Middle frontal gyrus (tissue), 1 donor: ENCODE measurements around the gene HIGD1B.

ENCODE experiments used
- DNase-seq: peaks from one replicate; pipeline ENCODE4 v3.0.0-alpha.2; 2015; ENCODE audit warnings: low spot score; ENCODE audit errors: extremely low spot score

Gene HIGD1B

DNA sequence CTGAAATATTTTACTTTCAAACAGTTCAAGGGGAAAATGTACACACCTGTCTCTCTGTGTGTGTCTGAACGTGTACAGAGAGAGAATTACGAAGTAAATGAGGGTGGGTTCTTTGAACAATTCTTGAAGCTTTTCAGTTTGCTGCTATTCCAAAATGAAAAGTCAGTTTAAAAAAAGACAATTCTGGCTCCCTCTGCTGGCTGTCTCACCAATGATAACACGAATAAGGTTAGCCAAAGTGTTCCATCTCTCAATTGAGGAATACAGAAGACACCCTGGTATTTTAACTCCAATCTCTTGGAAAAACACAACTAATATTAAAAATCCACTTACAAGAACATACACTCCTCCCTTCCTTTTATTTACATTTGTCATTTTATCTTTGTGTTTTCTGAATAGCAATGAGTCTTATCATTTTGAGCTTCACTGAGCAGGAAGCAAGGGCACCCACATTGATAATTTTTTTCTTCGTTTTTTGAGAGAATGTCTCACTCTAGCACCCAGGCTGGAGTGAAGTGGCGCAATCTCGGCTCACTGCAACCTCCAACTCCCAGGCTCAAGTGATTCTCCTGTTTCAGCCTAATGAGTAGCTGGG, 31.0 kb downstream of the HIGD1B start:
- DNase-seq, result no peak

GRCh38 chr17:44879376-44879775, 31.7 kb downstream of the HIGD1B start:
- no peak for DNase-seq

DNA sequence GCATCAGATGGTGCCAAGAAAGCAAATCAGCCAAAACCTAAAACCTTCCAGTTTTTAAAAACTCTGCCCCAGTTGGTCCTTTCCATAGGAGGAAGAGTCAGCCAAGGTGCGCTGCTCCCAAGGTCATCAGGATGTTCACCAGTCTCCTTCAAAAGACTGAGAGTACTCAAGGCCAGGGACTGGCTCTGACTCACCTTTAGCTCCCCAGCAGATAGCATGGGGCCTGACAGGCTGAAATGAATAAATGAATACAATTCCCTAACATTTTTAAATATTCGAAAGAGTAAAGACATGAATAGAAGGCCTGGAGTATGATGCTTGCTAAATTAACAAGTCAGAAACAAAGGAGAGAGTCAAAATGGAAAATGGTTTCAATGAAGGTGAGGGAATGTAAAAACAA, 32.4 kb downstream of the HIGD1B start:
- no peak for DNase-seq

- DNase-seq, result no peak
Observed at GRCh38 chr17:44881145-44881544, 33.5 kb downstream of the HIGD1B start.

- no peak for DNase-seq
Observed at GRCh38 chr17:44884941-44885340, 37.3 kb downstream of the HIGD1B start.

- no peak for DNase-seq
Observed at GRCh38 chr17:44887016-44887415, 39.3 kb downstream of the HIGD1B start.

DNA sequence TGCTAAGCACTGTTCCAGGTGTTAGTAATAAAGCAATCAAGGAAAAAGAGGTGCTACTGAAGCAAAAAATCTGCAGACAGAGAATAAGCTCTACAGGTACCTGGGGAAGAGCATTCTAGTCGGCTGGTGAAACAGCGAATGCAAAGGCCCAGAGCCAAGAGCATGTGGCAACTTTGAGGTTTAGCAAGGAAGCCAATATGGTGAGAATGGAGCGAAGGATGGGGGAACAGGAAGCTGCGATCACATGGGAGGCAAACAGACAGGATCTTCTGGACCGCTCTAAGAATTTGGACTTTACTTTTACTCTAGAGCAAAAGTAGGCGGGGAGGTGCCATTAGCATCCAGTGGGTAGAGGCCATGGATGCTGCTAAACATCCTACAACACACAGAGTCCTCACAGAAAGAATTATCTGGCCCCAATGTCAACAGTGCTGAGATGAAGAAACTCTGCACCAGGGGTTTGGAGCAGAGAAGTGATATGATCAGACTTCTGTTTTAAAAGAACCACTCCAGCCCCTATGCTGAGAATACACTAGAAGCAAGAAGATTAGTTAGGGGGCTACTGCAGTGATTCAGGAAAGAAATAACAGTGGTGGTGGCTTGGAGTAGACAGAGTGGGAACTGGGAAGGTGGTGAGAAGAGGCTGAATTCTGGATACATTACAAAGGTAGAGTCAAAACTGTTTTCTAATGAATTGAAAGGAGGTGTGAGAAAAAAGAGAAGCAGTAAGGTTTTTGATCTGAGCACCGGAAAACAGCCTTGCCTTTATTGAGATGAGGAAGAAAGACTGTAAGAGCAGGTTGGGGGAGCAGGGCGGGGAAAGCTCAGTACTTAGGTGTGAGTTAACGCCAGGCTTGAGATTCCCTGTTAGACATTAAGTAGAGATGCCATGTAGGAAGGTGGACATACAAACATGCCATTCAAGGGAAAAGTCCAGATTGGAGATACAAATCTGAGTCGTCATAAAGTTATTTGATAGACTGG, 40.6 kb downstream of the HIGD1B start:
- DNase-seq, result no peak

DNA sequence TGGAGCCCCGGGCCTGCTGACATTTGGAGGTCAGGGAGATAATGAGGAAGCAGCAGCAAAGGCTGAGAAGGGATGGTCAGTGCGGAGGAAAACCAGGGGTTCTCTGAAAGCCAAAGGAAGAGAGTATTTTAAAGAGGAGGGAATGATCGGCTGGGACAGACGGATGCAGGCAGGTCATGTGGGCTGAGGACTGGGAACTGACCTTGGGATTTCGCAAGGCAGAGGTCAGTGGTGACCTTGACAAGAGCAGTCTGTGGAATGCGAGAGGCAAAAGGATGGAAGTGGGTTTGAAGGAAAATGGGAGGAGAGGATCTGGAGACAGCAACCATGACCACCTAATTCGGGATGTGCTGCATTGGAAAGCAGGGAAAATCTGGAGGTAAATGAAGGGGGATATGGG, 41.3 kb downstream of the HIGD1B start:
- DNase-seq, result no peak

- DNase-seq, result no peak
Observed at GRCh38 chr17:44892250-44892649, 44.6 kb downstream of the HIGD1B start.

- DNase-seq, result no peak
Observed at GRCh38 chr17:44894642-44895041, 47.0 kb downstream of the HIGD1B start.

GRCh38 chr17:44898768-44899073, 51.0 kb downstream of the HIGD1B start:
- no peak for DNase-seq

DNA sequence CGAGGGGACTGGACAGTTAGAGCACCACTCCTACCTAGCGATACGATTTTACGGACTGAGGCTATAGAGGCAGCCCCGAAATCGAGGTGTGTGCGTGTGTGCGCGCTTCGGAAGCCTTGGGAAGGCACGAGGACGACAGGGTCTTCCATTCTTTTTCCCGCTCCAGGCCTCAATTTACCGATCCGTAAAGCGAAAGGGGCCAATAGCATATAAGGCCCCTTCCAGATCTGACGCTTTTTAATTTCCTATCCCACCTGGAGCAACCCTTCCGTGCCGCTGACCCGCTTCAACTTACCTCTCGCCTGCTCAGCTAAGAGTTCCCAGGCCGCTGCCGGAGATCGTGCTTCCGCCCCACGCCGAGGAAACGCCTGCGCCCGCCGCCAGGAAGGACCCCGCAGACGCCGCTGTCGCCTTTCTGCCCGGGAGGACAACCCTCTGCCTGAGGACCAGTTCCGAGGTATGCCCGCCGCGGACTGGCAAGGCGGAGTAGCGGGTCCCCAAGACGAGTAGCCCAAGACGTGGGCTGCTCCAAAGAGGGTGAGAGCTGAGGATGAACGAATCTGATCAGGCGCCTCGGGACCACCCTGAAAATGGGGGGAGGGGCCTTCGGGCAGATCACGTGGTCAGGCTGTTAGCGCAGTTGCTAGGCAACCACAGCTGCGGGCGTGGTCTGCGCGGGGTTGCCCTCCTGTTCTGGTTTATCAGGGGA, 51.5 kb downstream of the HIGD1B start, which contains the start of gene EFTUD2:
Gene EFTUD2 (minus strand): TSS at position 372 of the 709 bp plus-strand sequence. CDS start 4,924 bp downstream, outside the sequence.
- DNase-seq, result peak; percentile 81
